Fibroblast of lung (primary cell): ENCODE data around the gene KDM7A. TPM values are rescaled to one million over a fixed set of nuclear protein-coding genes. Genes with fewer than 3 reads are reported as not detected.

Source experiments
- DNase-seq, 2 donors: peaks; one replicate each; pipeline versions ENCODE4 v3.0.0 to v3.0.0-alpha.2; 2010; ENCODE audit warnings: low read depth in 2 of 2
- H2AFZ ChIP-seq: 2 replicates; pipeline ENCODE4 v1.5.1; 2012; ENCODE audit warnings: low read length, control low read depth, inconsistent platforms
- H3K27ac ChIP-seq: 2 replicates; pipeline ENCODE4 v1.5.1; 2011; ENCODE audit warnings: low read length, control low read depth; ENCODE audit not compliant: insufficient read depth
- H3K27me3 ChIP-seq: 2 replicates; pipeline ENCODE4 v1.5.1; 2011; ENCODE audit warnings: mild to moderate bottlenecking, low read length; ENCODE audit not compliant: control insufficient read depth, insufficient read depth
- H3K36me3 ChIP-seq: 2 replicates; pipeline ENCODE4 v1.5.1; 2011; ENCODE audit warnings: low read length; ENCODE audit not compliant: control insufficient read depth, insufficient read depth
- H3K4me1 ChIP-seq: 2 replicates; pipeline ENCODE4 v1.5.1; 2011; ENCODE audit warnings: low read length; ENCODE audit not compliant: control insufficient read depth, insufficient read depth; ENCODE audit errors: extremely low read depth
- H3K4me2 ChIP-seq: 2 replicates; pipeline ENCODE4 v1.5.1; 2011; ENCODE audit warnings: low read length, control low read depth; ENCODE audit not compliant: insufficient read depth; ENCODE audit errors: extremely low read depth
- H3K4me3 ChIP-seq, 4 experiments: fragments of 200-600 bp in 1 of 4; sonication (generic) in 1 of 4; replicated peaks in 1 of 4; 2 replicates each; pipeline ENCODE4 v1.5.1; 2011 to 2016; ENCODE audit warnings: low read length in 4 of 4, low read depth in 3 of 4, mild to moderate bottlenecking in 3 of 4, control low read depth in 2 of 4, inconsistent platforms in 1 of 4, mixed read lengths in 1 of 4; ENCODE audit not compliant: insufficient read depth in 1 of 4; ENCODE audit errors: control extremely low read depth in 1 of 4
- H3K79me2 ChIP-seq: 2 replicates; pipeline ENCODE4 v1.5.1; 2012; ENCODE audit warnings: mild to moderate bottlenecking, low read length, inconsistent platforms; ENCODE audit not compliant: control insufficient read depth, insufficient read depth
- H3K9ac ChIP-seq: 2 replicates; pipeline ENCODE4 v1.5.1; 2011; ENCODE audit warnings: mild to moderate bottlenecking, low read length, control low read depth; ENCODE audit not compliant: insufficient read depth
- H3K9me3 ChIP-seq: 2 replicates; pipeline ENCODE4 v1.5.1; 2012; ENCODE audit warnings: low read depth, low read length; ENCODE audit not compliant: control insufficient read depth, insufficient read depth
- H4K20me1 ChIP-seq: 2 replicates; pipeline ENCODE4 v1.5.1; 2011; ENCODE audit warnings: low read length; ENCODE audit not compliant: control insufficient read depth, insufficient read depth; ENCODE audit errors: extremely low read depth
- CTCF ChIP-seq, 2 donors: IDR thresholded peaks in 1 of 2; conservative IDR thresholded peaks in 1 of 2; 1 replicate in 1 of 2; 2 replicates in 1 of 2; pipeline ENCODE4 v1.5.1; 2011 to 2012; ENCODE audit warnings: low read length in 2 of 2, control low read depth in 1 of 2, inconsistent platforms in 1 of 2, low read depth in 1 of 2, mild to moderate bottlenecking in 1 of 2
- EZH2 ChIP-seq: IDR thresholded peaks from 2 replicates; pipeline ENCODE4 v1.5.1; 2012; ENCODE audit warnings: low read length, control low read depth, mild to moderate bottlenecking; ENCODE audit errors: missing control alignments
- polyA plus RNA-seq, 2 donors: library from polyadenylated mRNA; depleted of rRNA in 1 of 2; stranded (reverse) in 1 of 2; unstranded in 1 of 2; fragments of >200 nt; gene quantifications; 2 replicates each; pipeline ENCODE4 v1.2.1, GENCODE V29; 2011 to 2012; ENCODE audit warnings: missing spikeins in 1 of 2
- total RNA-seq: library from RNA; depleted of rRNA; stranded (reverse); fragments of >200 nt; gene quantifications from 2 replicates; pipeline ENCODE4 v1.2.1, GENCODE V29; 2014

KDM7A gene
- total and polyA plus RNA-seq, 2 donors (not counting 1 experiment from before 2014, with no cell fraction given) = 1.9 to 4.8 TPM

- H3K79me2 ChIP-seq = no peaks in the 10 kb centered on the region
- no peak for TF ChIP-seq CTCF (conservative IDR thresholded peaks at IDR 0.05 in 1 of 2, IDR thresholded peaks at IDR 0.05 in 1 of 2; ENCODE audit: low read depth in 1 of 2, low read length in 2 of 2)
- TF ChIP-seq EZH2 = no peak
Observed at GRCh38 chr7:140080919-140081318, 95.9 kb downstream of the KDM7A start.

GRCh38 chr7:140079121-140079536 lies 97.7 kb downstream of the KDM7A start:
- Histone ChIP-seq H3K27ac (no peak overlapping the region), H4K20me1 (no peaks in the 10 kb centered on the region), H3K4me3 (no peak overlapping the region), H3K9me3 (no peaks in the 10 kb centered on the region), H3K79me2 (no peaks in the 10 kb centered on the region), H3K27me3 (peaks cover 5% of the 10 kb centered on the region), H2AFZ (no peak overlapping the region), H3K4me2 (no peak overlapping the region), H3K9ac (no peak overlapping the region), H3K36me3 (no peaks in the 10 kb centered on the region), H3K4me1 (no peaks in the 10 kb centered on the region)
- TF ChIP-seq CTCF (conservative IDR thresholded peaks at IDR 0.05 in 1 of 2, IDR thresholded peaks at IDR 0.05 in 1 of 2; ENCODE audit: low read depth in 1 of 2, low read length in 2 of 2) (peak; percentile 29 to 32), EZH2 (no peak)
- peak; percentile 43 to 81 for DNase-seq

More at GRCh38 chr7:140080919-140081318, 95.9 kb downstream of the KDM7A start:
- H3K27ac ChIP-seq = no peak overlapping the region
- H3K4me1 ChIP-seq = no peaks in the 10 kb centered on the region
- no peak overlapping the region for H3K9ac ChIP-seq
- no peak overlapping the region for H3K4me2 ChIP-seq
- H3K4me3 ChIP-seq = no peak overlapping the region
- H2AFZ ChIP-seq = no peak overlapping the region
- H3K27me3 ChIP-seq = no peaks in the 10 kb centered on the region
- no peak for DNase-seq
- no peaks in the 10 kb centered on the region for H4K20me1 ChIP-seq
- H3K36me3 ChIP-seq = no peaks in the 10 kb centered on the region
- H3K9me3 ChIP-seq = no peaks in the 10 kb centered on the region

- H3K79me2 ChIP-seq = no peaks in the 10 kb centered on the region
- H3K4me1 ChIP-seq = no peaks in the 10 kb centered on the region
- no peak for DNase-seq
- no peaks in the 10 kb centered on the region for H3K9me3 ChIP-seq
- TF ChIP-seq CTCF (conservative IDR thresholded peaks at IDR 0.05 in 1 of 2, IDR thresholded peaks at IDR 0.05 in 1 of 2; ENCODE audit: low read depth in 1 of 2, low read length in 2 of 2) = no peak
- TF ChIP-seq EZH2 = no peak
- H3K4me3 ChIP-seq = no peak overlapping the region
- no peak overlapping the region for H3K27ac ChIP-seq
- no peaks in the 10 kb centered on the region for H4K20me1 ChIP-seq
- H3K9ac ChIP-seq = no peak overlapping the region
- no peak overlapping the region for H2AFZ ChIP-seq
- H3K4me2 ChIP-seq = no peak overlapping the region
- H3K36me3 ChIP-seq = no peaks in the 10 kb centered on the region
- peaks cover 5% of the 10 kb centered on the region for H3K27me3 ChIP-seq
Observed at GRCh38 chr7:140078392-140078791, 98.4 kb downstream of the KDM7A start.
